Neuronal stem cell (in vitro differentiated cells): ENCODE measurements around the gene GTF2H3.
"Not testable (repeated sequence)": the region's sequence is repeated elsewhere in the genome, so short reads cannot be mapped to it uniquely, and the experiment has no call there.

Experiments used
- DNase-seq: peaks from one replicate; pipeline ENCODE4 v3.0.0-alpha.2; 2013; ENCODE audit warnings: low spot score
- H2AFZ ChIP-seq: one replicate; pipeline ENCODE4 v1.6.1; 2013; ENCODE audit warnings: mild to moderate bottlenecking, low read length, inconsistent platforms
- H2AK5ac ChIP-seq: 2 replicates; pipeline ENCODE4 v1.6.1; 2013; ENCODE audit warnings: low read depth, mild to moderate bottlenecking, inconsistent platforms, low read length, moderate library complexity, mixed read lengths
- H2BK120ac ChIP-seq: 2 replicates; pipeline ENCODE4 v1.6.1; 2013; ENCODE audit warnings: low read depth, mild to moderate bottlenecking, inconsistent platforms, low read length, moderate library complexity, mixed read lengths
- H2BK12ac ChIP-seq: one replicate; pipeline ENCODE4 v1.6.1; 2013; ENCODE audit warnings: low read length, inconsistent platforms
- H2BK15ac ChIP-seq: 2 replicates; pipeline ENCODE4 v1.6.1; 2013; ENCODE audit warnings: mild to moderate bottlenecking, low read length, inconsistent platforms, mixed read lengths
- H2BK5ac ChIP-seq: one replicate; pipeline ENCODE4 v1.6.1; 2013; ENCODE audit warnings: inconsistent platforms, mild to moderate bottlenecking, low read length, moderate library complexity
- H3K14ac ChIP-seq: one replicate; pipeline ENCODE4 v1.6.1; 2013; ENCODE audit warnings: low read length, inconsistent platforms
- H3K18ac ChIP-seq: 2 replicates; pipeline ENCODE4 v1.6.1; 2013; ENCODE audit warnings: low read length, inconsistent platforms
- H3K23ac ChIP-seq: 2 replicates; pipeline ENCODE4 v1.6.1; 2013; ENCODE audit warnings: low read depth, mild to moderate bottlenecking, mixed read lengths, low read length, inconsistent platforms; ENCODE audit not compliant: poor library complexity
- H3K27ac ChIP-seq: replicated peaks from 3 replicates; pipeline ENCODE4 v1.5.1; 2013; ENCODE audit warnings: low read length, inconsistent platforms
- H3K27me3 ChIP-seq, 3 experiments: 2 replicates each; pipeline ENCODE4 v1.6.1; 2013; ENCODE audit warnings: low read length in 3 of 3, mild to moderate bottlenecking in 2 of 3, inconsistent platforms in 1 of 3, low read depth in 1 of 3, mixed read lengths in 1 of 3, moderate library complexity in 1 of 3; ENCODE audit not compliant: control insufficient read depth in 3 of 3, insufficient read depth in 3 of 3
- H3K36me3 ChIP-seq, 2 donors: replicated peaks in 1 of 2; 2 replicates each; pipeline ENCODE4 v1.6.1; 2013; ENCODE audit warnings: low read length in 2 of 2; ENCODE audit not compliant: control insufficient read depth in 2 of 2, insufficient read depth in 2 of 2
- H3K4ac ChIP-seq: 2 replicates; pipeline ENCODE4 v1.6.1; 2013; ENCODE audit warnings: inconsistent platforms, mild to moderate bottlenecking, low read length, moderate library complexity
- H3K4me1 ChIP-seq, 2 donors: 1 replicate in 1 of 2; 2 replicates in 1 of 2; pipeline ENCODE4 v1.6.1; 2013; ENCODE audit warnings: low read length in 2 of 2, low read depth in 1 of 2; ENCODE audit not compliant: control insufficient read depth in 2 of 2, insufficient read depth in 1 of 2
- H3K4me2 ChIP-seq: one replicate; pipeline ENCODE4 v1.6.1; 2013; ENCODE audit warnings: mild to moderate bottlenecking, low read length, inconsistent platforms; ENCODE audit not compliant: insufficient read depth, poor library complexity, severe bottlenecking
- H3K4me3 ChIP-seq, 2 donors: 2 replicates each; pipeline ENCODE4 v1.5.1; 2013; ENCODE audit warnings: low read length in 2 of 2, mild to moderate bottlenecking in 2 of 2, inconsistent platforms in 1 of 2, moderate library complexity in 1 of 2
- H3K79me1 ChIP-seq: one replicate; pipeline ENCODE4 v1.6.1; 2013; ENCODE audit warnings: low read depth, mild to moderate bottlenecking, inconsistent platforms, low read length, moderate library complexity
- H3K9ac ChIP-seq: one replicate; pipeline ENCODE4 v1.6.1; 2013; ENCODE audit warnings: mild to moderate bottlenecking, low read depth, low read length, inconsistent platforms; ENCODE audit not compliant: poor library complexity
- H3K9me3 ChIP-seq, 2 donors: replicated peaks in 1 of 2; 2 replicates each; pipeline versions ENCODE3 to v1.6.1; 2013; ENCODE audit warnings: low read length in 2 of 2, mild to moderate bottlenecking in 2 of 2, inconsistent platforms in 1 of 2, low read depth in 1 of 2, mixed read lengths in 1 of 2, moderate library complexity in 1 of 2; ENCODE audit not compliant: control insufficient read depth in 2 of 2, insufficient read depth in 1 of 2
- H4K8ac ChIP-seq: one replicate; pipeline ENCODE4 v1.6.1; 2013; ENCODE audit warnings: low read depth, mild to moderate bottlenecking, inconsistent platforms, low read length, moderate library complexity
- H4K91ac ChIP-seq: one replicate; pipeline ENCODE4 v1.6.1; 2013; ENCODE audit warnings: low read length, low read depth, mild to moderate bottlenecking, inconsistent platforms; ENCODE audit not compliant: poor library complexity
- WGBS, 2 donors: extraction: QIAGEN DNeasy Blood & Tissue Kit; methylation state at CpG; one replicate each; pipeline ENCODE4 v1.1.7; 2013; ENCODE audit warnings: missing lambda C conversion rate in 2 of 2, mixed read lengths in 1 of 2; ENCODE audit not compliant: insufficient read length in 2 of 2, insufficient replicate concordance in 1 of 2; ENCODE audit errors: extremely low coverage in 2 of 2; 5-methylcytosine and 5-hydroxymethylcytosine counted together

Gene GTF2H3

GRCh38 chr12:123602651-123603195, 30.9 kb upstream of the GTF2H3 start:
- Histone ChIP-seq H3K79me1 (peaks cover 6% of the 10 kb centered on the region), H3K4me1 (peaks cover 3 to 7% of the 10 kb centered on the region in 2 donors), H3K27me3 (no peaks in the 10 kb centered on the region)

GRCh38 chr12:123603495-123603894, 30.1 kb upstream of the GTF2H3 start:
- not testable (repeated sequence) for H2BK5ac ChIP-seq, H3K27me3 ChIP-seq

More at GRCh38 chr12:123602651-123603195, 30.9 kb upstream of the GTF2H3 start:
- H3K4me3 ChIP-seq, result peak overlapping the region; percentile 95 to 100
- H2AFZ ChIP-seq, result peak overlapping the region; percentile 91
- H3K14ac ChIP-seq, result no peak overlapping the region
- no peak overlapping the region for H2BK12ac ChIP-seq
- H3K36me3 ChIP-seq, result peaks cover 21 to 63% of the 10 kb centered on the region in 2 donors
- H2AK5ac ChIP-seq, result no peak overlapping the region
- H3K18ac ChIP-seq, result no peak overlapping the region
- peak overlapping the region; percentile 92 for H3K4me2 ChIP-seq
- H4K91ac ChIP-seq, result no peak overlapping the region
- H3K27ac ChIP-seq, result no peak overlapping the region
- no peak overlapping the region for H2BK15ac ChIP-seq
- WGBS, 2 donors, result no CpG with 5 or more reads among the region's 7 CpGs
- no peak overlapping the region for H3K4ac ChIP-seq
- no peak overlapping the region for H2BK120ac ChIP-seq
- no peak for DNase-seq
- H3K9ac ChIP-seq, result no peak overlapping the region
- H3K23ac ChIP-seq, result no peak overlapping the region
- H3K9me3 ChIP-seq, result no peaks in the 10 kb centered on the region
- no peak overlapping the region for H4K8ac ChIP-seq
- H2BK5ac ChIP-seq, result no peak overlapping the region

GRCh38 chr12:123607756-123608155, 25.9 kb upstream of the GTF2H3 start:
- H2AK5ac ChIP-seq, result no peak overlapping the region
- peaks cover 4% of the 10 kb centered on the region for H3K79me1 ChIP-seq
- no peak overlapping the region for H2BK5ac ChIP-seq
- peaks cover under 1 to 3% of the 10 kb centered on the region in 2 donors for H3K4me1 ChIP-seq
- H3K9me3 ChIP-seq, result no peaks in the 10 kb centered on the region
- H3K14ac ChIP-seq, result no peak overlapping the region
- no peaks in the 10 kb centered on the region for H3K27me3 ChIP-seq
- peaks cover 57 to 92% of the 10 kb centered on the region in 2 donors for H3K36me3 ChIP-seq
- no peak overlapping the region for H3K4me2 ChIP-seq
- no peak overlapping the region for H3K9ac ChIP-seq
- no peak for DNase-seq
- no CpG with 5 or more reads among the region's 4 CpGs for WGBS, 2 donors
- H4K8ac ChIP-seq, result no peak overlapping the region
- no peak overlapping the region for H2BK15ac ChIP-seq
- no peak overlapping the region for H2BK12ac ChIP-seq
- no peak overlapping the region for H3K4ac ChIP-seq
- H2BK120ac ChIP-seq, result no peak overlapping the region
- H2AFZ ChIP-seq, result no peak overlapping the region
- H3K4me3 ChIP-seq, result no peak overlapping the region
- H3K27ac ChIP-seq, result no peak overlapping the region
- H4K91ac ChIP-seq, result no peak overlapping the region
- H3K18ac ChIP-seq, result no peak overlapping the region
- H3K23ac ChIP-seq, result no peak overlapping the region

More at GRCh38 chr12:123603495-123603894, 30.1 kb upstream of the GTF2H3 start:
- H2BK12ac ChIP-seq, H3K4me1 ChIP-seq, H4K8ac ChIP-seq, H3K27ac ChIP-seq, H3K23ac ChIP-seq, H2BK15ac ChIP-seq, DNase-seq, H3K79me1 ChIP-seq, H3K18ac ChIP-seq, H3K4me2 ChIP-seq, H2AFZ ChIP-seq, H3K9ac ChIP-seq, H3K9me3 ChIP-seq, H4K91ac ChIP-seq, H2BK120ac ChIP-seq, H3K4ac ChIP-seq, H2AK5ac ChIP-seq, H3K14ac ChIP-seq: not testable (repeated sequence)
- no CpG with 5 or more reads among the region's 11 CpGs for WGBS, 2 donors
- Histone ChIP-seq H3K4me3 (peak overlapping the region in 1 of 2 donors; percentile 12), H3K36me3 (peaks cover 29 to 63% of the 10 kb centered on the region in 2 donors)

GRCh38 chr12:123608182-123608581, 25.4 kb upstream of the GTF2H3 start:
- H3K36me3 ChIP-seq, result peaks cover 59 to 97% of the 10 kb centered on the region in 2 donors
- H2AK5ac ChIP-seq, result no peak overlapping the region
- peaks cover 2% of the 10 kb centered on the region for H3K79me1 ChIP-seq
- H2AFZ ChIP-seq, result no peak overlapping the region
- H3K4me1 ChIP-seq, result no peaks in the 10 kb centered on the region
- H3K14ac ChIP-seq, result no peak overlapping the region
- no CpG with 5 or more reads among the region's 8 CpGs for WGBS, 2 donors
- no peak overlapping the region for H2BK12ac ChIP-seq
- H4K8ac ChIP-seq, result no peak overlapping the region
- H3K23ac ChIP-seq, result no peak overlapping the region
- no peak overlapping the region for H2BK5ac ChIP-seq
- no peaks in the 10 kb centered on the region for H3K9me3 ChIP-seq
- H3K9ac ChIP-seq, result no peak overlapping the region
- no peak overlapping the region for H3K18ac ChIP-seq
- no peak overlapping the region for H3K4me2 ChIP-seq
- H3K4ac ChIP-seq, result no peak overlapping the region
- H4K91ac ChIP-seq, result no peak overlapping the region
- no peaks in the 10 kb centered on the region for H3K27me3 ChIP-seq
- H2BK15ac ChIP-seq, result no peak overlapping the region
- H2BK120ac ChIP-seq, result no peak overlapping the region
- H3K27ac ChIP-seq, result no peak overlapping the region
- no peak for DNase-seq
- no peak overlapping the region for H3K4me3 ChIP-seq
